IMR-90 (cell line): ENCODE results near the gene PLOD1. TPM values are rescaled to one million over a fixed set of nuclear protein-coding genes. Genes with fewer than 3 reads are reported as not detected.

Experiments used
- ATAC-seq: fragments of 200-7000 bp; cut with Tn5 transposase; 2 replicates; pipeline ENCODE4 v1.9.1; 2020; ENCODE audit warnings: low read depth, mild to moderate bottlenecking, moderate library complexity
- BruUV-seq: library from RNA; stranded (reverse); fragments of 400-500 nt; replicated peaks from 2 replicates; lab custom pipeline; 2021; lab: Mats Ljungman, UMichigan
- CTCF ChIA-PET: fragments of 300-600 bp; formaldehyde crosslinking; extraction: SDS; loops from one replicate; lab custom pipeline; 2021; ENCODE audit warnings: antibody characterized with exemption; lab: Yijun Ruan, JAX
- POLR2A ChIA-PET: fragments of 300-600 bp; sonication (Branson Sonifier 250); formaldehyde crosslinking; loops from one replicate; lab custom pipeline; 2022; ENCODE audit warnings: antibody characterized with exemption; ENCODE audit not compliant: unreplicated experiment; lab: Charles Lee
- DNase-seq: peaks from one replicate; pipeline ENCODE4 v3.0.0; 2013
- H2AFZ ChIP-seq: replicated peaks from 2 replicates; pipeline ENCODE3; 2013; ENCODE audit warnings: low read length, mild to moderate bottlenecking; ENCODE audit not compliant: poor library complexity
- H2AK5ac ChIP-seq: 2 replicates; pipeline ENCODE4 v1.6.1; 2013; ENCODE audit warnings: low read depth, low read length, inconsistent platforms
- H2AK9ac ChIP-seq: replicated peaks from 2 replicates; pipeline ENCODE3; 2013; ENCODE audit warnings: mild to moderate bottlenecking, low read depth, low read length, moderate library complexity; ENCODE audit not compliant: poor library complexity
- H2BK120ac ChIP-seq: 2 replicates; pipeline ENCODE4 v1.6.1; 2013; ENCODE audit warnings: low read depth, low read length, inconsistent platforms
- H2BK15ac ChIP-seq: 3 replicates; pipeline ENCODE4 v1.6.1; 2013; ENCODE audit warnings: low read depth, low read length, inconsistent platforms
- H2BK20ac ChIP-seq: 2 replicates; pipeline ENCODE4 v1.6.1; 2013; ENCODE audit warnings: low read depth, mild to moderate bottlenecking, inconsistent platforms, low read length, moderate library complexity
- H2BK5ac ChIP-seq: 2 replicates; pipeline ENCODE4 v1.6.1; 2013; ENCODE audit warnings: mild to moderate bottlenecking, low read depth, low read length, inconsistent platforms; ENCODE audit not compliant: poor library complexity, severe bottlenecking
- H3K14ac ChIP-seq: replicated peaks from 2 replicates; pipeline ENCODE4 v1.6.1; 2013; ENCODE audit warnings: low read depth, low read length, inconsistent platforms
- H3K18ac ChIP-seq: 2 replicates; pipeline ENCODE4 v1.6.1; 2013; ENCODE audit warnings: low read depth, low read length, control low read depth
- H3K23ac ChIP-seq: 2 replicates; pipeline ENCODE4 v1.6.1; 2013; ENCODE audit warnings: low read depth, low read length, inconsistent platforms
- H3K27ac ChIP-seq: 2 replicates; pipeline ENCODE4 v1.5.1; 2013; ENCODE audit warnings: mild to moderate bottlenecking, control low read depth, low read length; ENCODE audit not compliant: insufficient read depth
- H3K27me3 ChIP-seq: 2 replicates; pipeline ENCODE4 v1.6.1; 2013; ENCODE audit warnings: low read length; ENCODE audit not compliant: control insufficient read depth, insufficient read depth
- H3K36me3 ChIP-seq: 2 replicates; pipeline ENCODE4 v1.6.1; 2013; ENCODE audit warnings: low read length, mixed read lengths; ENCODE audit not compliant: control insufficient read depth, insufficient read depth
- H3K4ac ChIP-seq: 2 replicates; pipeline ENCODE4 v1.6.1; 2013; ENCODE audit warnings: low read depth, low read length, inconsistent platforms
- H3K4me1 ChIP-seq: 2 replicates; pipeline ENCODE4 v1.6.1; 2013; ENCODE audit warnings: low read length, mixed read lengths; ENCODE audit not compliant: control insufficient read depth, insufficient read depth
- H3K4me2 ChIP-seq: 2 replicates; pipeline ENCODE4 v1.6.1; 2013; ENCODE audit warnings: low read depth, mild to moderate bottlenecking, control low read depth, low read length, moderate library complexity
- H3K4me3 ChIP-seq: 2 replicates; pipeline ENCODE4 v1.5.1; 2013; ENCODE audit warnings: low read depth, mild to moderate bottlenecking, control low read depth, low read length, moderate library complexity; ENCODE audit not compliant: insufficient read depth
- H3K56ac ChIP-seq: 2 replicates; pipeline ENCODE4 v1.6.1; 2013; ENCODE audit warnings: low read length, inconsistent platforms; ENCODE audit not compliant: insufficient read depth; ENCODE audit errors: extremely low read depth
- H3K79me1 ChIP-seq, 2 experiments: 2 replicates each; pipeline ENCODE4 v1.6.1; 2013; ENCODE audit warnings: low read length in 2 of 2, inconsistent platforms in 1 of 2, low read depth in 1 of 2
- H3K9ac ChIP-seq: 2 replicates; pipeline ENCODE4 v1.6.1; 2013; ENCODE audit warnings: low read depth, low read length, control low read depth
- H3K9me1 ChIP-seq: 2 replicates; pipeline ENCODE4 v1.6.1; 2013; ENCODE audit warnings: low read length, inconsistent platforms; ENCODE audit not compliant: insufficient read depth
- H3K9me3 ChIP-seq: 2 replicates; pipeline ENCODE4 v1.6.1; 2013; ENCODE audit warnings: low read length; ENCODE audit not compliant: control insufficient read depth, insufficient read depth
- H4K20me1 ChIP-seq: 2 replicates; pipeline ENCODE4 v1.6.1; 2013; ENCODE audit warnings: low read length, inconsistent platforms; ENCODE audit not compliant: insufficient read depth
- H4K5ac ChIP-seq: 2 replicates; pipeline ENCODE4 v1.6.1; 2013; ENCODE audit warnings: mild to moderate bottlenecking, low read depth, low read length, control low read depth
- H4K8ac ChIP-seq, 2 experiments: 2 replicates each; pipeline ENCODE4 v1.6.1; 2013; ENCODE audit warnings: low read depth in 2 of 2, low read length in 2 of 2, control low read depth in 1 of 2, inconsistent platforms in 1 of 2
- H4K91ac ChIP-seq: 2 replicates; pipeline ENCODE4 v1.6.1; 2013; ENCODE audit warnings: low read depth, low read length, inconsistent platforms; ENCODE audit not compliant: insufficient read depth
- BHLHE40 ChIP-seq: fragments of 150-350 bp; IDR thresholded peaks from 2 replicates; pipeline ENCODE4 v1.6.1; 2016; ENCODE audit warnings: mild to moderate bottlenecking, low read depth, low read length
- CEBPB ChIP-seq: IDR thresholded peaks from 2 replicates; pipeline ENCODE4 v1.6.1; 2012; ENCODE audit warnings: low read depth, low read length, improper control_type of control experiment
- CHD1 ChIP-seq: IDR thresholded peaks from 2 replicates; pipeline ENCODE4 v1.6.1; 2012; ENCODE audit warnings: low read depth, low read length, improper control_type of control experiment
- CTCF ChIP-seq: conservative IDR thresholded peaks from 2 replicates; pipeline ENCODE4 v1.5.1; 2012; ENCODE audit warnings: mild to moderate bottlenecking, low read depth, low read length, improper control_type of control experiment
- ELK1 ChIP-seq: fragments of 150-350 bp; IDR thresholded peaks from 2 replicates; pipeline ENCODE4 v1.6.1; 2016; ENCODE audit warnings: low read depth, mild to moderate bottlenecking, low read length, moderate library complexity, borderline replicate concordance
- FOS ChIP-seq: fragments of 150-350 bp; IDR thresholded peaks from 2 replicates; pipeline ENCODE4 v1.6.1; 2016; ENCODE audit warnings: low read depth, low read length
- MAFK ChIP-seq: IDR thresholded peaks from 2 replicates; pipeline ENCODE4 v1.6.1; 2012; ENCODE audit warnings: low read depth, low read length, improper control_type of control experiment
- MAZ ChIP-seq: IDR thresholded peaks from 2 replicates; pipeline ENCODE4 v1.6.1; 2012; ENCODE audit warnings: low read depth, mild to moderate bottlenecking, low read length, improper control_type of control experiment, moderate library complexity, borderline replicate concordance
- MXI1 ChIP-seq: IDR thresholded peaks from 2 replicates; pipeline ENCODE4 v1.6.1; 2012; ENCODE audit warnings: low read depth, mild to moderate bottlenecking, low read length, moderate library complexity, borderline replicate concordance
- NFE2L2 ChIP-seq: fragments of 150-350 bp; IDR thresholded peaks from 2 replicates; pipeline ENCODE4 v1.6.1; 2016; ENCODE audit warnings: low read depth, mild to moderate bottlenecking, low read length
- POLR2A ChIP-seq: IDR thresholded peaks from 2 replicates; pipeline ENCODE4 v1.6.1; 2012; ENCODE audit warnings: mild to moderate bottlenecking, low read depth, low read length
- RAD21 ChIP-seq: IDR thresholded peaks from 2 replicates; pipeline ENCODE4 v1.6.1; 2012; ENCODE audit warnings: low read length, improper control_type of control experiment
- RCOR1 ChIP-seq: IDR thresholded peaks from 2 replicates; pipeline ENCODE4 v1.6.1; 2012; ENCODE audit warnings: mild to moderate bottlenecking, low read length, improper control_type of control experiment; ENCODE audit not compliant: insufficient replicate concordance
- RFX5 ChIP-seq: IDR thresholded peaks from 2 replicates; pipeline ENCODE4 v1.8.0; 2012; ENCODE audit warnings: low read depth, mild to moderate bottlenecking, low read length, moderate library complexity
- SMC3 ChIP-seq: fragments of 150-350 bp; IDR thresholded peaks from 2 replicates; pipeline ENCODE4 v1.6.1; 2016; ENCODE audit warnings: low read depth, mild to moderate bottlenecking, antibody characterized with exemption, low read length, moderate library complexity
- USF2 ChIP-seq: fragments of 150-350 bp; IDR thresholded peaks from 2 replicates; pipeline ENCODE4 v1.6.1; 2017; ENCODE audit warnings: mild to moderate bottlenecking, antibody characterized with exemption, low read length, low read depth
- WGBS, 2 experiments: methylation state at CpG; one replicate each; pipeline versions ENCODE4 v1.1.5 to v1.1.7; 2013; ENCODE audit warnings: missing lambda C conversion rate in 2 of 2; ENCODE audit not compliant: insufficient read length in 1 of 2; ENCODE audit errors: extremely low coverage in 2 of 2; 5-methylcytosine and 5-hydroxymethylcytosine counted together
- dilution Hi-C: fragments of 300-500 bp; cut with HindIII; formaldehyde crosslinking; loops from one replicate; pipeline ENCODE4 v1.14.3; 2018; ENCODE audit warnings: low sequenced_read_pairs; ENCODE audit not compliant: unreplicated experiment
- in situ Hi-C: fragments of 300-500 bp; cut with MboI; formaldehyde crosslinking; loops from 3 replicates; pipeline ENCODE4 v1.14.3; 2019; ENCODE audit warnings: low sequenced_read_pairs, inconsistent platforms, mixed read lengths
- intact Hi-C: fragments of 100-400 bp; cut with micrococcal nuclease; formaldehyde crosslinking; loops from 2 replicates; pipeline ENCODE4 v1.10.0; 2022
- polyA plus RNA-seq, 3 experiments: library from polyadenylated mRNA; depleted of rRNA; stranded (reverse); fragments of >200 nt; gene quantifications; 2 replicates each; pipeline ENCODE4 v1.2.3, GENCODE V29; 2012; ENCODE audit warnings: low replicate concordance in 1 of 3
- total RNA-seq: library from RNA; depleted of rRNA; stranded (reverse); fragments of >200 nt; gene quantifications from 2 replicates; pipeline ENCODE4 v1.2.3, GENCODE V29; 2012

PLOD1 gene
- total and polyA plus RNA-seq, 2 of the 4 experiments (the other 2 are of a cell fraction) = 283 to 609 TPM

- no TSS peak for BruUV-seq
- no peaks in the 10 kb centered on the region for H3K27me3 ChIP-seq
- no peak overlapping the region for H3K27ac ChIP-seq
- H3K36me3 ChIP-seq = peaks cover 53% of the 10 kb centered on the region
- DNase-seq (no peak), ATAC-seq (no peak)
- TF ChIP-seq MAZ (no peak), MAFK (no peak), RCOR1 (no peak), CTCF (no peak), BHLHE40 (no peak), FOS (no peak), CHD1 (no peak), RFX5 (no peak), RAD21 (no peak), CEBPB (no peak), SMC3 (no peak), NFE2L2 (no peak), POLR2A (no peak), ELK1 (no peak), MXI1 (no peak), USF2 (no peak)
- H2BK120ac ChIP-seq = no peak overlapping the region
- H2BK15ac ChIP-seq = no peak overlapping the region
- no peak overlapping the region for H2AFZ ChIP-seq
- peaks cover 5% of the 10 kb centered on the region for H3K4me1 ChIP-seq
- peaks cover 30% of the 10 kb centered on the region for H4K20me1 ChIP-seq
- H3K23ac ChIP-seq = no peak overlapping the region
- H3K9me3 ChIP-seq = peaks cover 4% of the 10 kb centered on the region; the same call in 1 of the 2 replicates
- no peak overlapping the region for H2AK5ac ChIP-seq
- no peak overlapping the region for H4K5ac ChIP-seq
- no peak overlapping the region for H2BK20ac ChIP-seq
- no peak overlapping the region for H3K4ac ChIP-seq
- H4K8ac ChIP-seq = no peak overlapping the region
- no peak overlapping the region for H3K4me2 ChIP-seq
- dilution Hi-C loops (no loop called here), in situ Hi-C loops (no loop called here), intact Hi-C loops (no loop called here)
- H3K14ac ChIP-seq = no peak overlapping the region
- ChIA-PET CTCF (no interaction called here), POLR2A (no interaction called here)
- H2BK5ac ChIP-seq = no peak overlapping the region
- no peak overlapping the region for H3K4me3 ChIP-seq
- no peak overlapping the region for H3K18ac ChIP-seq
- H3K56ac ChIP-seq = no peak overlapping the region
- H3K79me1 ChIP-seq = peaks cover 17 to 72% of the 10 kb centered on the region in 2 experiments
- peaks cover 7% of the 10 kb centered on the region for H3K9me1 ChIP-seq
- 60% methylated on average over 1 of the region's 4 CpGs; no CpG with 5 or more reads in 1 of the 2 experiments for WGBS, 2 experiments
- H4K91ac ChIP-seq = no peak overlapping the region
- no peak overlapping the region for H2AK9ac ChIP-seq
- no peak overlapping the region for H3K9ac ChIP-seq
These were observed 9.1 kb downstream of the PLOD1 start for GRCh38 chr1:11943619-11944018.
